HG02642 (cell line): Measurements from ENCODE around the gene TNFRSF25.

Experiments
- ATAC-seq: cut with Tn5 transposase; IDR thresholded peaks from one replicate; pipeline ENCODE4 v1.9.1; 2021; ENCODE audit warnings: mild to moderate bottlenecking; ENCODE audit not compliant: unreplicated experiment, poor library complexity

The TNFRSF25 gene

DNA sequence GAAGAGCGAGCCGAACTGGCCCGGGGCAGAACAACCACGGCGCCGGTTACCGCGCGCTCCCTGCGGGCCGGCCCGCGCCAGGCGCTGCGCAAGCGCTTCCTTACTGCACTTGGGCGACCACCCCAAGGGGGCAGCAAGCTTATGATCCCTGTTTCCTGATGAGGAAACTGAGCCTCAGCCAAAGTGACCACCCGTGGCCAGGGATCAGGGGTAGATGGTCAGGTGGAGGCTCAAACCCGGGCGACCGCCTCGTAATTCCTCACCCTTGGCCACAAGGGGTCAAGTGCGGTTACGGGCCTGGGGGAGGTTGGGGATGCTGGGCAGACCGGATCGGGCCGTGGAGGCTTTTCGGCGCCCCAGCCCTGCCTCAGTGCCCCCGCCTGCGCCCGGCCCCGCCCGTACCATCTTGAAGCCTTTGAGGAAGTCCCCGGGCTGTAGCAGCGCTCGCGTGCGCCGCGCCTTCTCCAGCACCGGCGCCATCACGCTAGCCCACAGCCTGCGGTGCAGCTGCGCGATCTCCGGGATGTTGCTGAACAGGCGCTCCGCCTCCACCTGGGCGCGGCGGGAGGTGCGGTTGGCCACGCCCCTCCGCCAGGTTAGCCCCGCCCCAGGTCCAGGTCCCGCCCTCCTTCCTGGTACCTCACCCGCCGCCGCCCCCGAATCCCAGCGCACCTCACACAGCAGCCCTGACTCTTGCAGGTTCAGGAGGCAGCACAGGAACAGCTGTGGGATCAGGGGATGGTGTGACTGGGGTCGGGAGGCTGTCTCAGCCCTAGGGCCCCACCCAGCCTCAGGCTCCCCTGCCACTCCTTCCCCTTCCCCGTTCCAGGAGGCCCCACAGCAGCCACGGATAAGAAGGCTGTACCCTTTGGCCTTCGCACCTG, 5.4 kb upstream of the TNFRSF25 start:
- ATAC-seq, result no peak

DNA sequence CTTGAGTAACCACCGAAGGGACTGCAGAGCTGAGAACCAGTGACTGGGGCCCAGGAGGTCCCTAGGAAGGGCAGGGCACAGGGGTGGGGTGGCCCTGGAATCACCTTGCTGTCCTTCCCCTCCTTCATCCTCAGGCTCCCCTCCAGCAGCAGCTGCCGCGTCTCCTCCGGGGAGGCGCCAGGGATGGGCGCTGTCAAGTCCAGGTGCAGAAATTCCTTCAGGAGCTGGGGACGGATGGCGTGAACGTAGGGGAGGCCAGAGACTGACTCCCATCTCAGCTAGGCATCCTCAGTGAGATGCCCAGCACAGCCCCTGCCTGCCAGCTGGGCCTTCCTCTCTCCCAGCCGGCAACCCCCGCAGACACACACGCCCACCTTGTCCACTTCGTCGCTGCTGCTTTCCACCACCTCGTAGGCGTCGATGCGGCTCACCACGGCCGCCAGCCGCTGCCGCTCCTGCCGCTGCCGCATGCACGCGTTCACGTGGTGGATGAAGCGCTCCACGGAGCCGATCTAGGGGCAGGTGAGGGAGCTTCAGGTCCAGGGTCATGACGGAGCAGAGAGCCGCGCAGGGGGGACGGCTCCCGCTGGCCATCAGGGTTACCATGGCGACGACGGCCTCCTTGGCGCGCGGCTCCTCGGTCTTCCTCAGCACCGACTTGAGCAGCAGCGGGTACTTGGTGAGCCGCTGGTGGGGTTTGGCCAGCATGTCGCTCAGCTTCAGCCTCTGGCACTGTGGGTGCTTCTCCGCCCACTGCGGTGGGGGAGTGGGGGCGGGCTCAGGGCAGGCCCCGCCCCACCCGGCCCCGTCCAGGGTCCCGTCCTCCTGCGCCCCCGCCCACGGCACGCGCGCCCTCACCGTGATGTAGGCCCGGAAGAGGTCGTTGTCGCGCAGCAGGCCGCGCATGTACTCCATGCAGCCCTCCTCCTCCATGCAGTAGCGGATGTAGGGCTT, 4.4 kb upstream of the TNFRSF25 start:
- ATAC-seq, result no peak

DNA sequence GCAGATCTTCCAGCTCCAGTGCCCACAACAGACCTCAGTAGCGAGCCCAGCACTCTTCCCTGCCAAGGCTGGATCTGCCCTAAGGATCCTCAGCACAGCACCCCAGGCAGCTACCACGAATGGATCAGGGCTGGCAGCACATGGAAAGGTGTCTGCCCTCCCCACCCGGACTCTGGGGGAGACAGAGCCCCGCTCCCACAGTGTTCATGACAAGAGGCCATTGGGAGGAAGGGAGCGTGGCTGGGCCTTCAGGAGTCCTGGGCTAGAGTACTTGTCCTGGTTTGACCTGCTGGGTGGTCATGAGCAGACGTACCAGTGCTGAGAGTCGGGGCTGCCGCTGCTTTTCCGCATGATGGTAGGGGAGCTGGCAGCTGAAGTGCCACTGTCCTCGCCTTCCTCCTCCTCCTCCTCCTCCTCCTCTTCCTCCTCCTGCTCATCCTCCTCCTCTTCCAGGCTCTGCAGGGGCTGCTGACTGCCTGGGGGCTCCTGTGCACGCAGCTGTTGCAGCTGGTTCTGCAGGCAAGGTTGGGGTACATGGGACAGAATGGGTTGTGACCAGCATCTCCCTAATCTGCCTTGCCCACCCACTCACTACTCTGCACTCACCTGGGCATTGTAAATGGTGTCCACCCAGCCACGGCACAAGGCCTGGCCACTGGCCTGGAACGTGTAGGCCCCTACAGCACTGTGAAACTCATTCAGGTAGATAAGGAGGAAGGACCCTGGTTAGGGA, 2.9 kb upstream of the TNFRSF25 start:
- no peak for ATAC-seq

DNA sequence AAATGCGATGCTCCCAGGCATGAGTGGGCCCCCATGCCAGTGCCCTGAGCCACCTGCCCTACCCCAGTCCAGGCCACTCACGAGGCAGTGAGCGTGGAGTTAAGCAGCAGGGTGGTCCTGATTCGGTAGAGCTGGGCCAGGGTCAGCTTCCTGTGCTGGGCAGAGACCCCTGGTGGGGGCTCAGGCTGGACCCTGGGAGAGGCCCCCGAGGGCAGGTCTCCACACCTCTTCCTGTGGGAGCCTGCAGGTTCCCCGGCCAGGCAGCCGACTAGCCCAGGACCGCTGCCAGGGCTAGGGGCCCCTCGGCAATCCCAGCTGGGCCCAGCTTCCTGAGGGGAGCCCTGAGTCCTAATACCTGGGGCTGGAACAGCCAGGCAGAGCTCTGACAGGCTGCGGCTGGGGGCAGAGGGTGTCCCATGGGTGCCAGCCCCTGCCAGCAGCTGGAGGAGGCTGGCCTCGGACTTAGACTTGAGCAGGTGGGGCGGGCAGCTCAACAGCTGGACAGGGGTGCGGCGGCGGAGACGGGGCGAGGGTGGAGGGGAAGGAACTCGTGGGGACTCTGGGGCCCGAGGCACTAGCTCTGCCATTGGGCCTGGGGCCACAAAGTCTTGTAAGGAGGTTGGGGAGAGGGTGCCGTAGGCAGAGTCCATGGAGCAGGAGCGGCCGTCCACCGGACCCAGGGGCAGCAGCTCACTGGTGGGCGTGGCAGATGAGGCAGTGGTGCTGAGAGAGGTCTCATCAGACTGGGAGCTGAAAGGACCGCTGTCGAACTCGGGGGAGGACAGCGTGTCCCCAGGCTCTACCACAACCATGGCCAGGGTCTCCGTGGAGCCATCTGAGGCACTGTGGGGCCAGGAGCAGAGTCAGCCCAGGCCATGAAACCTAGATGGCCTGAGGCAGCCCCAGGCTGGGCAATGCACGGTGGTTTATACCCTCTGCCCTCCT, 2.0 kb upstream of the TNFRSF25 start:
- no peak for ATAC-seq

DNA sequence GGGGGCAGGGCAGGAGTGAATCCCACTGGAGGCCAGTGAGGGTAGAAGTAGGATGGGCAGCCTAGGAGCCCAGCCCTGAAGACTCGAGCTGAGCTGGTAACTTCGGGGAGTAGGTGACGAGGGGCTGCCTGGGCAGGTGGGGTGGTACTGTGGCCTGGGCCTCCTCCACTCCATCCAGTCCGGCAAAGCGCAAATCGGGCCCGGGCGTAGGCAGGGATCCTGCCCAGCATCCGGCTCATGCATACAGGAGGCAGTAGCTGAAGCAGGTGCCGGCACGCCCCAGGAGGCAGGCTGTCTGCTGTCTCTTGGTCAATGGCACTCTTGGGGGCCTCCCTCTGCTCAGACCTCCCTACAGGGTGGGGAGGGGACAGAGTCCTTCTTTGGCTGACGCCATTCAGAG, 1.3 kb upstream of the TNFRSF25 start:
- no peak for ATAC-seq

DNA sequence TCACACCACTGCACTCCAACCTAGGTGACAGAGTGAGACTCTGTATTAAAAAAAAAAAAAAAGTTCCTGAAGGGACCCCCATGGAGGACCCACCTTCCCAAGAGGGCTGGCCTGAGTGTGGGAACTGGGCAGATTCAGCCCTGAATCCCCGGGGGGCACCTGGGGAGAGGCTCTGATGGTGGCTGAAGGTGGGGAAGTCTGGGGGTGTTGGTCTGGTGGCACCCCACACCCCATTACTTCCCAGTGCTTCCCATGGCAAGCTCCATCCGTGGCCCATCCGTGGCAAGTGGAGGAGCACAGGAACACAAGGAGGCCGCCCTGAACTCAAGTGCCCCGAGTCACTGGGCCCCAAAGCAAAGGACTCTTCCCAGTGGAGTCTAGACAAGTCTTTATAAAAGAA, 778 bp upstream of the TNFRSF25 start:
- ATAC-seq, result no peak

DNA sequence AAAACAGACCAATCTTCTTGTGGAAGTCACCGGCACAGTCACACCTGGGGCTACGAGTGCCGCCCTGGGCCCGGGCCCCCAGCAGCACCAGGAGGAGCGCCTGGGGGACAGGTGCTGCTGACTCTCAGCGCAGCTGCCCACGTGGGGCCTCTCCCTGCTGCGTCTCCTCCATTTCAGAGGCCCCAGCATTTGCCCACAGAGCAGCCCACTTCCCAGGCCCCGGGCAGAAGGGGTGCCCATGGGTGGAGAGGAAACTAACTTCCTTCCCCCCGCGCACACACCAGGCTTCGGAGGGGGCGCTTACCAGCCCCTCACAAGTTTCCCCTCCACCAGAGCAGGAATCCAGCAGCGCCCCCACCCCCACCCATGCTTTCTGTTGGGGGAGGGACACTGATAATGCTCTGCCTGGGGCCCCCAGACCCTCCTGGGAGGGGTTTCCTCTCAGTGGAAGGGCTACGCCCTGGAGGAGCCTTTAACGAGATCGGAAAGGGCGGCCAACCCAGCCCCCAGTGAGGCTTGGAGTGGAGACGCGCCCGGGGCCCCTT, 440 bp downstream of the TNFRSF25 start:
- ATAC-seq, result no peak

DNA sequence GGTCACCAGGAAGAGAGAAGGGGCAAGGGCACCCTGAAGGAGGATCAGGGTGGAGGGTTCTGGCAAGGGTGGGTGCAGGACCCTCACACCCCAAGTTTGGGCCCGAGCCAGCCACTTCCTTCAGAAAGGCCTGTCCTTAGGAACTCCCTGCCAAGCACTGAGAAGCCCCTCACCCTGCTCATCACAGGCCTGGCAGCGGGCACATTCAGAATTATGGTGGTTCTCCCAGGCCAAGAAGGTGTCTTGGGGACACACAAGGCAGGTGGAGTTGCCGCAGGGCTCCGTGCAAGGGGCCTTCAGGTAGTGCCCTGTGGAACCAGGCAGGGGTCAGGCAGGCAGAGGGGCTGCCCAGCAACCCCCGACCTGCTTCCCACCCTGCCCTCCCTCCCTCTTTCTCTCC, 1.1 kb downstream of the TNFRSF25 start:
- no peak for ATAC-seq

DNA sequence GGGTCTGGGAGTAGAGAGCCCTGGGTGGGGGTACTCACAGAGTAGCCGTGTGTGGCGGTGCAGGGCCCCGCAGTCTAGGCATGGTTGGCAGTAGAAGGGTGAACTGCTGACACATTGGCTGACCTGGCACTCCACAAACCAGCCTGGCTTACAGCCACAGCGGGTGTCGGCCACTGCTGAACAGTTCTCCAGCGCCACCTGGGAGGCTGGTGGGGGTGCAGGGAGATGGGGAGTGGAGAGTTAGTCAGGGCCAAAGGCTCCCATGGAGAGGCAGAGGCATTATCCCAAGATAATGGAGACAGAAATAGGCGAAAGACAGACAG, 1.5 kb downstream of the TNFRSF25 start:
- ATAC-seq, result no peak

DNA sequence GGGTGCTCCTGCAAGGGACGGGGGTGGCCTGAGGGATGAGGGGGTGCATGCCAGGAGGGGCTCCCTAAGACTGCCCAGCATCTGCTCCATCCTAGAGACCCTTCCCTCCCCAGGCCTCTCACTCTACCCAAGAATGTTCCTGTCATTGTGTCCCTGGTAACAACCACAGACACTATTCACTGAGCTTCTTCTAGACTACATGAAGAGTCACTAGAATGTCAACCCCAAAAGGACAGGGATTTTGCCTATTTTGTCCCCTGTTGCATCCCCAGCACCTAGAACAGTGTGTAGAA, 2.9 kb downstream of the TNFRSF25 start:
- ATAC-seq, result no peak

DNA sequence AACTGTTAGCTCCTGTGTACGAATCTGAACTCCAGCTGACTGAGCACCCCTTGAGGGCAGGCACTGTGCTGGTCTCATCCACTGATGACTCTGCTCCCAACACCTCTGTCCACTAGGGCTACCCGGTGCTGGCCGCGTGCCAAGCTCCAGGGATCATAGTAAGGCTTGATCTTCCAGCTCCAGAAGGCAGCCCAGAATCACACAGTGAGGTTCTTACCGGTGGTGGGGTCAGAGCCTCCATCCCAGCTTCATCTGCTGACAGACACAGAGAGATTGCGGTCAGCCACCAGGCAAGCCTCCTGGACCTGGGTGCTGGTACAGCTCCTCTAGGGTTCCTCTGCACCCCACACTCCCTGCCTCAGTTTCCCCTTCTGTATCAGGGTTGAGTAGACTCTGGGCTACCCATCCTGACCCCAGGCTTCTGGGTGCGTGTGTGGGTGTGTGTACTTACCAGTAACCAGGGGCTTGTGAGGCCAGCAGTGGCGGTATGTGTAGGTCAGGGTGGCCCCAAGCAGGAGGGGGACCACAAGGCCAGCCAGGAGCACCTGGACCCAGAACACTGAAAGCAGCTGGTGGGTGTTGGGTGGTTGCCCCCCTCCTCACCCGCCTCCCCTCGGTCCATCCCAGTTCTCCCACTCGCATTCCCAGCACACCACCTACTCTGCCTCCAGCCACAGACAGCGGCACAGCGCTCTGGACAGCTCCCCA, 3.4 kb downstream of the TNFRSF25 start:
- no peak for ATAC-seq

DNA sequence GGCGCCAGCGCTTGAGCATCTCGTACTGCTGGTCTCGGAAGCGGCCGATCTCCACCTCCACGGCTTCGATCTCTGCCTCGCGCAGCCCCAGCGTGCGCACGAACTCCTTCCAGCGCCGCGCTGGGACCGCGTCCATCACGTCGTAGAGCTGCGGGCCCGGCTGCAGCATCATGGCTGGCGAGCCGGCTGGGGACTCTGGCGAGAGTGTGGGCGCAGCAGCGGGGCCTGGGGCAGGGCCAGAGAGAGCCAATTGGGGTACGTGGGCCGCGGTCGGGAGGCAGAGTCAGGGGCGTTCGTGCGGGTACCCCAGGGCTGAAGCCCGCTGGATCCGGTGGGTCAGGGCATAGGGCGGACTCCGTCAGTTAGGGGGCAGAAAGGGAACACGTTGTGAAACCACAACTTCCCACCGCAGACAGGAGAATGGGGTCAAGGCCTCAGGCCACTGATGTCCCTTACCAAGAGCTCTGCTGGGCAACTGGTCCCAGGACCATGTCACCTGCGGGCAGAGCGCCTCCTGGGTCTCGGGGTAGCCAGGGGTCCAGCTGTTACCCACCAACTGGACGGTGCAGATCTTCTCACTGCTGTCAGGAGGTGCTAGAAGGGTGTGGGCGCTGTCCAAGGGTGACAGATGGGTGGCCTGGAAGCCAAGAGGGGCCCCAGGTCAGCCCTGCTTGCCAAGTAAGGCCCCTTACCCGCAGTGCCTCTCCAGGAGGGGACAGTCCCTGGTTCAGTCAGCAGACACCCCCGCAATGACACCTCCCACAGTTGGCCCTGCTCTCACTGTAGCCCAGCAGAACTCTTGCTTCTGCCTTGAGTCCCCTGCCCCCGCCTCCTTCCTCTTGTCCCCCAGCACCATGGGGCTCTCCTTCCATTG, 4.2 kb downstream of the TNFRSF25 start:
- ATAC-seq, result no peak

DNA sequence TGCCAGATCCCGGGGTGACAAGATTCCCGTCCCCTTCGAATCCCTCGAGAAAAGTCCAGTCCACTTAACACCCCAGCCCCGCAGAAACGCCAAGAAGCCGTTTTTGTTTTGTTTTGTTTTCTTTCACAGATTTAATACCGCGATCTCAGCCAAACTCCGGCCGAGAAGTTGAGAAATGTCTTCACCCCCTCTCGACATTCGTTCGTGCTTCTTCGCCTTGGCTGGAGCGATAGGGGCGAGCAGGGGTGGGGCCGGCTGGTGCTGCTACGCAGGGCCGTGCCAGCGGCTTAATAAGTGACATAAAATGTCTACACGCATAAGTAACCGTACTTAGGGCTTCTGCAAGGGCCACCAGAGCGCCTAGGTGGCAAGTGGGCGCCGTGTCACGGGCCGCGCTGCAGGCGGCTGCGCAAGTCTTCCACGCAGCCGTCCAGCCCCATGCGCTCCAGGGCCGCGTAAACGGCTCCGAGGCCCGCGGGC, 4.9 kb downstream of the TNFRSF25 start:
- ATAC-seq, result no peak

DNA sequence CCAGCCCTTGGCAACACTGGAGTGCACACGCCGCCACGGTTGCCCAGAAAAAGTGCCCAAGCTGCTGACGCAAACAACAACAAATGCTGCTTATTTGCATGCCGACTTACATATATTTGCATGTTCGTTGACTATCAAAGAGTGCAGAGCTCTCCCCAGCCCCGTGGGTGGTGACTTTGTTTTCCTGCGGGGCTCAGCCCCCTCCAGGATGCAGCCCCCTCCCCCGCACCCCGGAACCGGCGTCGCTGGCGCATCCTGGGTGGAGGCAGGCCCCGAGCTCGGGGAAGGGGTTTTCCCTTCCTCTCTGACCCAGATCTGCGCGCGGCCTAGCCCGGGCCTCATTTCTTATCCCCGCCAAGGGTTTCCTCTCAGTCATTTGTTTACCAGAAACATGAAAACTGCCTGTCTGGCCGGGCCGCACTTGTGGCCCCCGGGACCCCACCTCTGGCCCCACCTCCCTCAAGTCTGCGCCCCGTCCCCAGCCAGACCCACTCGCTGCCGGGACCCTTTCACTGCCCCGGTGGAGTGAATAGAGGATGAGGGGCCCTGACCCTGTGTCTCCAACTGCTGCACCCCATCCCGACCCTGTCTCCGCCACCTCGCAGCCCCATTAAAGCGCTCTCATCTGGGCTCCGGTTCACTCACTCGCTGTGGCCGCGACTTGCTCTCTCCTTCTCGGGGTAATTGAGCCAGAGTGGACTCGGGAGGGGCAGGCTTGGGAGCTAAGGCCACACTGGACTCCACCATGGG, 5.5 kb downstream of the TNFRSF25 start:
- ATAC-seq, result no peak

DNA sequence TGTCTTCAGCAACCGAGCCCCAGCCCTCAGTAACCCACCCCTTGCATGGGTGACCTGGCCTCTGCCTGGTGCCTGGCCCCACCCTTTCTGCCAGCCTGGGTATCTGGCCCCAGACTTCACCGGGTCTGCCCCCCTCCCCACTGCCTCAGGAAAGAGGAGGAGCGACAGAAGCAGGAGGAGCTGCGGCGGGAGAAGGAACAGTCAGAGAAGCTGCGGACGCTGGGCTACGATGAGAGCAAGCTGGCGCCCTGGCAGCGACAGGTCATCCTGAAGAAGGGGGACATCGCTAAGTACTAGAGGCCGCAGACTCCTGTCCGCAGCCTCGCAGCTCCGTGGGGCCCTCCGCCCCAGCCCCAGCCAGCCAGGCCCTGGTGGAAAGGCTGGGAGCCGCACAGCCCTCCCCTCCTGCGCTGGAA, 6.1 kb downstream of the TNFRSF25 start:
- no peak for ATAC-seq

DNA sequence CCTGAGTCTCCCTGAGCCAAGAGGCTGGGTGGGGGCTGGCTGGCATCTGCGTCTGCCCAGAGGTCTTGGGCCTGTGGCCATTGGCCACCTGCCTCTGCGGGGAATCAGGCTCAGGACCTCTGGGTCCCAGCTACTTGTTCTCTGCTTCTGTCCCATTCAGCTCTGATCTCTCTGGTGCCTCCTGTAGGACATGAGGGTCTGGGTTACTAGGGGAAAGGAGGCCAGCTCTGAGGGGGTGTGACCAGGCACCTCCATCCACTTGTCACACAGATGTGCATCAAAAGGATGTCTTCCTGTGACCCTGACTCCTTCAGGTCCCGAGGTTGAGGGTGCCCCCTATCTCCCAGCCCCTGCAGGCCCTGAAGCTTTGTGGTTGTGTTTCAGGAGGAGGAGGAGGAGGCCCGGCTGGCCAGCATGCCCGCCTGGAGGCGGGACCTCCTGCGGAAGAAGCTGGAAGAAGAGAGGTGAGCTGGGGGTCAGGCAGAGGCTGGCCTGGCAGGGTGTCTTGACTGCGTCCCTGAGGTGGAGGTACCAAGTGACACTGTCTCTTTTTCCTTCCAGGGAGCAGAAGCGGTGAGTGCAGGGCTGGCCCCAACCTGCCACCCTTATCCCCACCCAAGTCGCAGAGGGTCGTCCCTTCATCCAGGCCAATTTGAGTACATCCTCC, 9.0 kb downstream of the TNFRSF25 start:
- no peak for ATAC-seq
